Activated naive CD4-positive, alpha-beta T cell treated with anti-CD3 and anti-CD28 coated beads for 36 hours (primary cell): ENCODE data around the gene HPSE2. TPM values are rescaled to one million over a fixed set of nuclear protein-coding genes. Genes with fewer than 3 reads are reported as not detected.

Experiments used
- CTCF ChIA-PET: fragments of 350-600 bp; sonication (Branson Sonifier 250); formaldehyde crosslinking; loops from one replicate; lab custom pipeline; 2021; ENCODE audit warnings: antibody characterized with exemption; lab: Charles Lee
- DNase-seq: peaks from one replicate; pipeline ENCODE4 v3.0.0-alpha.2; 2020
- H3K27ac Mint-ChIP-seq: one replicate; pipeline ENCODE4 v1.8.0; 2021; ENCODE audit warnings: mild to moderate bottlenecking, mixed read lengths
- H3K27me3 Mint-ChIP-seq: one replicate; pipeline ENCODE4 v1.8.0; 2021; ENCODE audit warnings: low read depth, mixed read lengths
- H3K36me3 Mint-ChIP-seq: one replicate; pipeline ENCODE4 v1.8.0; 2021; ENCODE audit warnings: low read depth, mixed read lengths
- H3K4me1 Mint-ChIP-seq: one replicate; pipeline ENCODE4 v1.8.0; 2021; ENCODE audit warnings: low read depth, mixed read lengths
- H3K4me3 Mint-ChIP-seq: one replicate; pipeline ENCODE4 v1.8.0; 2021; ENCODE audit warnings: mild to moderate bottlenecking, moderate library complexity, mixed read lengths
- H3K9me3 Mint-ChIP-seq: one replicate; pipeline ENCODE4 v1.8.0; 2021; ENCODE audit warnings: mixed read lengths
- intact Hi-C: fragments of 100-400 bp; cut with micrococcal nuclease; formaldehyde crosslinking; loops from one replicate; pipeline ENCODE4 v1.15.1; 2023
- total RNA-seq, 2 experiments: library from RNA; stranded (reverse); gene quantifications; one replicate each; pipeline ENCODE4 v1.2.3, GENCODE V29; 2021

The HPSE2 gene
- total RNA-seq, 2 experiments from 2014 or later = not detected

DNA sequence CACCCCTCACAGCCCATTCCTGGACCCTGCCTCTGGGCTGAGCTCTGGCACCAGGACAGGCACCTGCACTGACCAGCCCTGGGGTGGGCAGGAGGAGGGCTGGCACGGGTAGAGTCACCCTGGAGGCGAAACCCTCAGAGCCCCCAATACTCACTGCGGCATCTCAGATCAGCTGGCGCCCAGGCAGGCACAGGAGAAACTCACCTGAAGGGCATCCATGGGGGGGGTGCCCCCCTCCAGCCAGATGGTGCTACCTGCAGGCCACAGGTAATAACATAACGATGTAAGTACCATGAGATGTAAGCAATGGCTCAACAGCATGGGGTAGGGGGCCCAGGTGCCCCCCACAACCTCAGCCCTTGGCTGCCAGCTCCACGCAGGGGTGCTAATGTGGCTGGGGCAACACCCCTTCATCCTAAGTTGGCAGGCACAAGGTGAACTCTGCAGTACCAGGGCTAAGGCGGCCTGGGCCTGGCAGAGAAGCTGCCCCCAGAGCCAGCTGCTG is 808.6 kb downstream of the HPSE2 start:
- CTCF ChIA-PET = interaction anchor here (0.6 to 0.7 kb wide), 3 partner anchors 41 to 164 kb away, joined by 3 to 4 read pairs (median 4); no protein-coding TSS in a partner anchor
- H3K36me3 Mint-ChIP-seq = peaks cover 16% of the 10 kb centered on the region
- H3K9me3 Mint-ChIP-seq = no peaks in the 10 kb centered on the region
- no peak overlapping the region for H3K27ac Mint-ChIP-seq
- intact Hi-C loops = no loop called here
- DNase-seq = no peak
- no peaks in the 10 kb centered on the region for H3K27me3 Mint-ChIP-seq
- H3K4me3 Mint-ChIP-seq = no peak overlapping the region
- H3K4me1 Mint-ChIP-seq = no peaks in the 10 kb centered on the region

DNA sequence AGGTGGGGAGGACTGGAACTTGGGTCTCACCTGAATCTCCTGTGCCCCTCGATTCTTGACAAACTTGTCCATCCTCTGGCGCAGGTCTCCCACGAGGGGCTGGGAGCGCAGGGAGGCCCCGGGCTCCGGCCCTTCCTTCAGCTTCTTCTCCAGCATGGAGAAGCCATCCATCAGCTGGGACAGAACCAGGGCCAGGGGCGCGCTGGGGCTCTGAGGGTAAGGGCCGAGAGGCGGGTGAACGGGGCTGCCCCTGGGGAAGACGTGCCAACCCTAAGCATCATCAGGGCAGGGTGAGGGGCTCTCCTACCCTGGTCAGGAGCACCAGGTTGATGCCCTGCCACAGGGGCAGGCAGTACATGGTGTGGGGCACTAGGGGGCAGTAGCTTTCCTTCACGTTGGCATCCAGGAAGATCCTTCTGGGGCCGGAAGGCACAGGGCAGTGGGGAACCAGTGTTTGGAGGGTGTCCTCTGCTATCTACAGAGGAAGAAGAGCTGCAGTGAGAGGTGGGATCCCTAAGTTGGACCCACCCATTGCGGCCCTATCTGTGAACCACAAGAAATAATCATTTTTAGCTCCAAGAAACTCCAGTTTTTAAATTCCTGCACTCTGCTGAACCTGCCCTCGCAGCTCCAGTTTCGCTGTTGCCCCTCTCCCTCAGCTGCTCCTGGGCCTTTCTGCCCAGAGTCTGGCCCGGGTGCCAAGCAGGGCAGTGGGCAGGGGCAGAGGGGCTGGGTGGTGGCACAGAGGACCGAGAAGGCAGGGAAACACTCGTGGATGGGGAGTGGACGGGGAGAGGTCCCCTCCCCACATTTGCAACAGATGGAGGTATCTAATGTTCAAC is 809.9 kb downstream of the HPSE2 start:
- H3K36me3 Mint-ChIP-seq = peaks cover 9% of the 10 kb centered on the region
- H3K4me1 Mint-ChIP-seq = no peaks in the 10 kb centered on the region
- CTCF ChIA-PET = interaction anchor here (0.6 to 2.2 kb wide), 15 partner anchors 10 to 1002 kb away, joined by 3 to 22 read pairs (median 4); partner anchors contain the start of genes HPS1 and PYROXD2
- H3K27me3 Mint-ChIP-seq = no peaks in the 10 kb centered on the region
- intact Hi-C loops = loop anchor here (2.0 kb wide), 1 partner anchor 239 kb away; no protein-coding TSS in a partner anchor
- no peak overlapping the region for H3K4me3 Mint-ChIP-seq
- H3K27ac Mint-ChIP-seq = no peak overlapping the region
- no peaks in the 10 kb centered on the region for H3K9me3 Mint-ChIP-seq
- DNase-seq = peak; percentile 63

DNA sequence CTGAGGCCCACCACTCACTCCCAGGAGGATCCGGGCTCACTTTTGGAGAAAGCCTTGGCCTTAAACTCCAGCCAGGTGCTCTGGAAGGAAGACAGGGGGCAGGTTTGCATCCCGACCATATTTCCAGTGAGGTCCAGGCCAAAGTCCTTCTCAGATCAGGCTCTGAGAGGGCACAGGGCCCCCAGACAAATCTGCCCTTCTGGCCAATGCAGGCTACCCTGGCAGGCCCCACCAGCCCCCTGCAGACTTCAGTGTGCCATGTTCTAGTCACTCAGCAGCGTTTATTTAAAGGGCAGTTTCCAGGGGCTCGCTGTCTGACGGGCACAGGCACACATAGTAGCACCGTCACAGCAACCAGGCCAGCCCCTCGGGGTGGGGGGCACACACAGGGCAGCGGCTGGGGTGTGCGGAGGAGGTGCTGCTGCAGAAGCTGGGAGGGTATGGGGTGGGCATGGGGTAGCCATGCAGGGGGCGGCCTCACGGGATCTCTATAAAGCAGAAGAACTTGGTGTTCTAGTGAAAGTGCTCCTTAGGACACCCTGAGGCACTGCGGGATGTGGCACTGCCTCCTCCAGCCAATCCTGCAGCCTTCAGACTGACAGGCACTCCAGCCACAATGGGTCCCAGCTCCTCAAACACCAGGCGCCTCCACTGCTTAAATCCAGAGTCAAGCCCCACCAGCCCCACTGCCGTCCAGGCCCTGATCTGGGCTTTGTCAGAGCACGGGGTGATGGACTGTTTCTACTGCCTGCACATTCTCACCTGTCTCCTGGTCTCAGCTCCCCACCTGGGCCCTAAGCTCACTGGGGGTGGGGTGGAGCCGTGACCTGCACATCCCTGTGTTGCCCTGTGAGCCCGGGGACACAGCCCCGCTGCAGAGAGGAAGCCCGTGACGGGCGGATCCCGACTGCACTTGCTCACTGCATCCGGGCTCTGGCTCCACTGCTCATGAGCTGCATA is 811.1 kb downstream of the HPSE2 start:
- Mint-ChIP-seq H3K4me3 (no peak overlapping the region), H3K9me3 (no peaks in the 10 kb centered on the region), H3K4me1 (no peaks in the 10 kb centered on the region), H3K36me3 (peaks cover 6% of the 10 kb centered on the region), H3K27ac (no peak overlapping the region), H3K27me3 (no peaks in the 10 kb centered on the region)
- no peak for DNase-seq
- intact Hi-C loops = loop anchor here (2.0 kb wide), 1 partner anchor 240 kb away; no protein-coding TSS in a partner anchor
- CTCF ChIA-PET = interaction anchor here (0.7 to 2.2 kb wide), 11 partner anchors 11 to 162 kb away, joined by 3 to 22 read pairs (median 4); partner anchors contain the start of genes HPS1 and PYROXD2

DNA sequence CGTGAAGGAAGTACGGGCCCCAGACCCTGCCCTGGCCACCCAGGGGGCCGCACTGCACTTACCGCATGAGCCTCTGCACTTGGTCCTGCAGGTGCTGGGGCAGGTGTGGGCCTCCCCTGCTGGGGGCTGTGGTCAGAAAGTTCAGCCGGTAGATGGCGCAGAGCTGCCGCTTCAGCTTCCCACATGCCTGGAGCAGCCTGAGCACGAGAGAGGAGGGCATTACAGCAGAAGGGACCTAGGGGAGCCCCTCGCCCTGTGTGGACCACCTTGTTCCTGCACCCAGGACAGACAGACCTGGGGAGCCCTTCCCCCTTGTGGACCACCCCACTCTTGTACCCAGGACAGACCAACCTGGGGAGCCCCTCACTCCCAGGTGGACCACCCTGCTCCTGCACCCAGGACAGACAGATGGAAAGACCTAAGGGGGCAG is 811.9 kb downstream of the HPSE2 start:
- CTCF ChIA-PET = interaction anchor here (0.6 kb wide), 1 partner anchor 140 kb away, joined by 3 read pairs; no protein-coding TSS in a partner anchor
- intact Hi-C loops = loop anchor here (2.0 kb wide), 1 partner anchor 241 kb away; no protein-coding TSS in a partner anchor
- Mint-ChIP-seq H3K4me1 (no peaks in the 10 kb centered on the region), H3K27me3 (no peaks in the 10 kb centered on the region), H3K4me3 (no peak overlapping the region), H3K36me3 (peaks cover 10% of the 10 kb centered on the region), H3K9me3 (no peaks in the 10 kb centered on the region), H3K27ac (no peak overlapping the region)
- DNase-seq = no peak

DNA sequence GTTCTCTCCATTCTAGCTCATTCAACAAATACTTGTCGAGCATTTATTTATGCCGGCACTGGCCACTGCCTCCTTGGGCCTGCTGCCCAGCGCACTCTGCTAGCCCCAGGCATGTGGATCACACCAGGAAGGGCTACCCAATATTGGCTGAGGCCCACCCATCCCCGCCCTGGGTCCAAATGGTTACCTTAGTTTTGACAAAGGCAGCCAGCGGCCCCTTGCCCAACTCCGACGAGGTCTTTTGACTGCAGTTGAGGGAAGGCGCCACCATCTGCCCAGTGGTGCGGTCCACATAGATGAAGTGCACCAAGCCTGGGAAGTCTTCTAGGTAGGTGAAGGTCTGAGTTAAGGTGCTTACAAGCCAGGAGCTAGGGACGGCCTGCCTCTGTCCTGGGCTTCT is 813.5 kb downstream of the HPSE2 start:
- no peaks in the 10 kb centered on the region for H3K27me3 Mint-ChIP-seq
- H3K9me3 Mint-ChIP-seq = no peaks in the 10 kb centered on the region

DNA sequence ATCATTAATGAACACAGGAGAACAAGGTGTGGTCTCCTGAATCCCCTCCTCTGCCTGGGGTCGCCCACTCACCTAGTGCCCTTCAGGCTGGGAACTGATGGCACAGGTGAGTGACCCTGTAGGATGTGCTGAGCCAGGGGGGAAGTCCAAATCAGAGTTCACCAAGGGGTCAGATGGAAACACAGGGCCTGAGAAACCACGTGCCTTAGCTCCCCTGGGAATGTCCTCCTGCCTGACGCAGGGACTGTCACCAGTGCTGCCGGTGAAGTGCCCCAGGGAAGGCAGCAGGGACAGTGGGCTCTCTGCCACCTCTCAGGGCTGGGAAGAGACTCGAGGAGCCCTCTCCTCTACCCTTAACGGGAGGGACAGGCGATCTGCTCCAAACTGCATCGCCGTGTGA is 814.9 kb downstream of the HPSE2 start:
- peaks cover 12% of the 10 kb centered on the region for H3K36me3 Mint-ChIP-seq
- intact Hi-C loops = no loop called here
- DNase-seq = no peak
- no peaks in the 10 kb centered on the region for H3K9me3 Mint-ChIP-seq
- no peak overlapping the region for H3K4me3 Mint-ChIP-seq
- H3K27ac Mint-ChIP-seq = no peak overlapping the region
- no peaks in the 10 kb centered on the region for H3K4me1 Mint-ChIP-seq
- no peaks in the 10 kb centered on the region for H3K27me3 Mint-ChIP-seq
- CTCF ChIA-PET = interaction anchor here (0.6 kb wide), 1 partner anchor 225 kb away, joined by 3 read pairs; no protein-coding TSS in a partner anchor

More for the DNA sequence above, 813.5 kb downstream of the HPSE2 start:
- Mint-ChIP-seq H3K4me1 (no peaks in the 10 kb centered on the region), H3K4me3 (no peak overlapping the region), H3K27ac (no peak overlapping the region), H3K36me3 (peaks cover 10% of the 10 kb centered on the region)
- CTCF ChIA-PET = no interaction called here
- DNase-seq = no peak
- intact Hi-C loops = no loop called here

DNA sequence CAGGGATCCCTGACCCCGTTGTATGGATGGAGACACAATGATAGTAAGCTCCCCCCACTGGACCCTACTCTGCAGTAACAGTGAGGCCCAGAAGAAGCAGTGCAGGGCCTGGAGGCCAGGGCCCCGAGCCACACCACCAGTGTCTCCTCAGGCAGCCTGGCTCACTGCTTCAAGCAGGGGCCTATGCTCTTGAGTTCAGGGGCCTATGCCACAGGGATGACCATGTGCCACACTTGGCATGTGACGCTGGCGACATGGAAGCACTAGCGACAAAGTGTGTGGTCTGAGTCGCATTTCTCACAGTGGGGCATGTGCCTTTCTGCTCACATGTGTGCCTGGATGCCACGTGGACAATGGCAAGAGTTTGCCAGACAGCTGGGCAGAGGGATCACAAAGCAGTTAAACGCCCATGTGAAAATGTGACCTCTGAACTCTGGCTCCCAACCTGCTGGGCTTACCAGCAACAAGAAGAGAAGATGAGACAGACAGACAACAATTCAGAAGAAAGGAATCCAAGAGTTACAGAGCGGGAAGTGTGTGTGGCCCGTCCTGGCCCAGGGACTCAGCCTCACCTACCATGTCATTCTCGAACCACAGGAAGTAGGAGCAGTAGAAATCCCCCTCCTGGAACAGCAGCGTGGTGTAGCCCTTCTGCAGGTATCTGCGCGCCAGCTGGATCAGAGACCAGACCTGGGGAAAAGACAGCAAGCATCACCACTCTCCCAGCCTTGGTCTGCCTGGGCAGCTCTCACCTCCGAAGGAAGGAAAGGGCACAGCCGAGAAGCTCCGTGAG is 816.0 kb downstream of the HPSE2 start:
- H3K4me3 Mint-ChIP-seq = no peak overlapping the region
- no peak overlapping the region for H3K27ac Mint-ChIP-seq
- H3K27me3 Mint-ChIP-seq = no peaks in the 10 kb centered on the region
- no peaks in the 10 kb centered on the region for H3K9me3 Mint-ChIP-seq
- peaks cover 12% of the 10 kb centered on the region for H3K36me3 Mint-ChIP-seq
- no peak for DNase-seq
- intact Hi-C loops = no loop called here
- CTCF ChIA-PET = no interaction called here
- peaks cover 8% of the 10 kb centered on the region for H3K4me1 Mint-ChIP-seq

DNA sequence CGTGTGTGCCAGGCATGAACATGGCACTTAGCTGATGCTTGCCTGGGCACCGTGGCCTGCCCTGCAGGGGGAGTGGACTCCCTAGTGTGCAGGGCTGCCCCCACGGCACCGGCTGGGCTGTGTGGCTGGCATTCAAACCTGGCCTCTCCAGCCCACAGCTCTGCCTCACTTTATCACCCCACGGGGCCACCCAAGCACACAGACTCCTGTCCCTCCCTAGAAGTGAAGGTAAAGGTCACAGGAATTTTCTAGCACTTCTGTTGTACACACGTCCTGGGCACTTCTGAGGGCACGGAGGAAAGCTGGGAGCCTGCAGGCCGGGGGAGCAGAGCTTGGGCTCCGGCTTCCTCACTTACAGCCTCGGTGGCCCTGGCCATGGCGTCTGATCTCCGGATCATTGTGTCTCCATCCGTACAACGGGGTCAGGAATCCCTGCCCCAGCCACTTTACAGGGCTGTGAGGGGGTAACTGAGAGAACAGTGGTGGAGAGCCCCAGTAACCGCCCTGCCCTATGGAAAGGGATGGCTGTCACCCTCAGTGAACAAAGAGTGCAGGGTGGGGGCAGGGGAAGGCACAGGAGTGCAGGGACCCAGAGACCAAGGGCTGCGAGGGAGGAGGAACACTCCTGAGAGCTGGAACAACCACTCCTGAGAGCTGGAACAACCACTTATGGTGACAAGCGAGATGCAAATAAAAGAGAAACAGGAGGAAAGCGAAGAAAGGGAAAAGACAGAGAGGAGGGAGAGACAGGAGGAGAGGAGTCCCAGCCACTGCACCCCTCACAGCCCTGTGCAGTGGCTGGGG is 816.8 kb downstream of the HPSE2 start:
- H3K36me3 Mint-ChIP-seq = peaks cover 12% of the 10 kb centered on the region
- no peaks in the 10 kb centered on the region for H3K27me3 Mint-ChIP-seq
- H3K4me3 Mint-ChIP-seq = no peak overlapping the region

DNA sequence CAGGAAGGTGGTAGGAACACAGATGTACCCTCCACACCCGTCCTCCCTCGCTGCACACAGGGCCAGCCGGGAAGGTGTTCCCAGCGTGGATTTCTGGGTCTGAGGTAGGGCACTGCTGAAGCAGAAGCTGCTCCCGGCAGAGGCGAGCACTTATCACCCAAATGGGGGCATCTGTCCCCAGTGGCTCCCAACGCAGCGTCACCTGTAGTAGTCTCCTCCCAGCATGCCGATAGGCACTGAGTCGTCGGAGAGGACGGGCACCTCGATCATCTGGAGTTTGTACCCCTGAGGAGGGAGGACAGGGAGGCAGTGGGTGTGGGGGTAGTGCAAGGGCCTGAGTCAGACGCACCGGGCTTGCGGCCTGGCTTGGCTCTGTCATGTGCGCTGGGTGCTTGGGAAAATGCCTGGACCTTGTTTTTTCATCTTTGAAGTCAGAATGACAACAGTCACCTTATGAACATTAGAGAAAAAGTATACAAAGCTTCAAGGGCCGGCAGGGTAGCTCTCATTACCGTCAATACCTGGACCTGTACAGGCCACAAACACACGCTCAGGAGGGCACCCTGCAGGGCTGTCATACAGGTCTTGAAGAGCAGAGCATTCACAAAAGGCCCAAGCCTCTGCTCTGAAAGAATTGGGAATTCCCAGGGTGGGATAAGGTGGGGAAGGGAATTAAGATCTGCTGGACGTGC is 817.5 kb downstream of the HPSE2 start:
- Mint-ChIP-seq H3K27ac (no peak overlapping the region), H3K36me3 (peaks cover 11% of the 10 kb centered on the region), H3K4me3 (no peak overlapping the region), H3K4me1 (peaks cover 16% of the 10 kb centered on the region), H3K27me3 (no peaks in the 10 kb centered on the region), H3K9me3 (no peaks in the 10 kb centered on the region)
- intact Hi-C loops = no loop called here
- CTCF ChIA-PET = interaction anchor here (0.7 kb wide), 1 partner anchor 25 kb away, joined by 3 read pairs; no protein-coding TSS in a partner anchor
- no peak for DNase-seq

More for the DNA sequence above, 816.8 kb downstream of the HPSE2 start:
- H3K27ac Mint-ChIP-seq = no peak overlapping the region
- intact Hi-C loops = no loop called here
- no peak for DNase-seq
- peaks cover 14% of the 10 kb centered on the region for H3K4me1 Mint-ChIP-seq
- CTCF ChIA-PET = interaction anchor here (0.7 kb wide), 1 partner anchor 24 kb away, joined by 3 read pairs; no protein-coding TSS in a partner anchor
- no peaks in the 10 kb centered on the region for H3K9me3 Mint-ChIP-seq

DNA sequence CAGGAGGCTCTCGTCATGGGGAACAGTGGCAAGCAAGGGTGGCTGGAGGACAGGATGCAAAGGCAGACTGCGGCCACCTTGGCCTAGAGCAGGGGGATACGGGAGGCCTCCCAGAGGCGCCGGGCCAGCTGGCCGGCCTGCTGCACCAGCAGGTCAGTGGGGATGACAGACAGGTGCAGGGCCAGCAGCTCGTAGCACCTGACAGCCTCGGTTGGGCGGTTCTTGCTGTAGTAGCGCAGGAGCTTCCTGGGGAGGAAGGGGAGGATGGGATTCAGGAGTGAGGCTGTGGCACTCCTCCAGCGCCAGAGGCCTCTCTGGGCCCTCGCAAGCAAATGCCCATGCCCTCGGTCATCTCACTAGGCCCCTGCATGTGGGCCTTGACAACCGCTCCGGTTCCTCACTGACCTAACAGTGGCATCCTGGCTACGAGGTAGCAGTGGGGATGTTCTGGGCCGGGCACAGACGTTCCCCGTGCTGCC is 818.1 kb downstream of the HPSE2 start:
- no peak overlapping the region for H3K4me3 Mint-ChIP-seq
- H3K36me3 Mint-ChIP-seq = peaks cover 9% of the 10 kb centered on the region
- H3K27ac Mint-ChIP-seq = no peak overlapping the region
- CTCF ChIA-PET = no interaction called here
- H3K9me3 Mint-ChIP-seq = no peaks in the 10 kb centered on the region
- no peak for DNase-seq
- H3K27me3 Mint-ChIP-seq = no peaks in the 10 kb centered on the region
- intact Hi-C loops = no loop called here
- peaks cover 16% of the 10 kb centered on the region for H3K4me1 Mint-ChIP-seq
